22Rv1 (cell line): Measurements from ENCODE around the gene SPDYE11.
"Not testable (repeated sequence)": the region's sequence is repeated elsewhere in the genome, so short reads cannot be mapped to it uniquely, and the experiment has no call there.

ENCODE experiments used
- ZFX ChIP-seq: fragments of 450-650 bp; IDR thresholded peaks from 2 replicates; pipeline ENCODE4 v1.6.1; 2017; ENCODE audit warnings: antibody characterized with exemption, borderline replicate concordance
- TF ChIP-seq, protein P1 (sequence below): fragments of 450-650 bp; IDR thresholded peaks from 2 replicates; pipeline ENCODE4 v1.5.1; 2017; ENCODE audit warnings: mild to moderate bottlenecking

DNA sequence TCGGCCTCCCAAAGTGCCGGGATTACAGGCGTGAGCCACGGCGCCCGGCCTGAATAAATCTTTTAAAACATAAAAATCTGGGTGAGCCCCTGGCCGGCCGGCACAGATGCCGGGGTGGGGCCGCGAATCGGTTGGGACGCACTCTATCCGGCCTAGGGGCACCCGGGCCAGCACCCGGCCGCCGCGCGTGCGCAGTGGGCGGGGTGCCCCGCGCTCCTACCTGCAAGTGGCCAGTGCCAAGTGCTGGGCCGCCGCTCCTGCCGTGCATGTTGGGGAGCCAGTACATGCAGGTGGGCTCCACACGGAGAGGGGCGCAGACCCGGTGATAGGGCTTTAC, 52.4 kb downstream of the SPDYE11 start:
- TF ChIP-seq, protein P1, sequence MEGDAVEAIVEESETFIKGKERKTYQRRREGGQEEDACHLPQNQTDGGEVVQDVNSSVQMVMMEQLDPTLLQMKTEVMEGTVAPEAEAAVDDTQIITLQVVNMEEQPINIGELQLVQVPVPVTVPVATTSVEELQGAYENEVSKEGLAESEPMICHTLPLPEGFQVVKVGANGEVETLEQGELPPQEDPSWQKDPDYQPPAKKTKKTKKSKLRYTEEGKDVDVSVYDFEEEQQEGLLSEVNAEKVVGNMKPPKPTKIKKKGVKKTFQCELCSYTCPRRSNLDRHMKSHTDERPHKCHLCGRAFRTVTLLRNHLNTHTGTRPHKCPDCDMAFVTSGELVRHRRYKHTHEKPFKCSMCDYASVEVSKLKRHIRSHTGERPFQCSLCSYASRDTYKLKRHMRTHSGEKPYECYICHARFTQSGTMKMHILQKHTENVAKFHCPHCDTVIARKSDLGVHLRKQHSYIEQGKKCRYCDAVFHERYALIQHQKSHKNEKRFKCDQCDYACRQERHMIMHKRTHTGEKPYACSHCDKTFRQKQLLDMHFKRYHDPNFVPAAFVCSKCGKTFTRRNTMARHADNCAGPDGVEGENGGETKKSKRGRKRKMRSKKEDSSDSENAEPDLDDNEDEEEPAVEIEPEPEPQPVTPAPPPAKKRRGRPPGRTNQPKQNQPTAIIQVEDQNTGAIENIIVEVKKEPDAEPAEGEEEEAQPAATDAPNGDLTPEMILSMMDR: not testable (repeated sequence)
- not testable (repeated sequence) for TF ChIP-seq ZFX
